OCI-LY7 (cell line): ENCODE data around the gene MDK. TPM values are rescaled to one million over a fixed set of nuclear protein-coding genes. Genes with fewer than 3 reads are reported as not detected.
A peak's percentile ranks its signal among the peaks of the same experiment; 100 is the strongest.

Experiments
- BruUV-seq: library from RNA; stranded (reverse); fragments of 400-500 nt; replicated peaks from 2 replicates; lab custom pipeline; 2021; lab: Mats Ljungman, UMichigan
- CTCF ChIA-PET: fragments of 300-600 bp; sonication (Branson Sonifier 250); formaldehyde crosslinking; loops from one replicate; lab custom pipeline; 2022; ENCODE audit warnings: antibody characterized with exemption; ENCODE audit not compliant: unreplicated experiment; lab: Charles Lee
- POLR2A ChIA-PET: fragments of 300-600 bp; sonication (Branson Sonifier 250); formaldehyde crosslinking; loops from one replicate; lab custom pipeline; 2022; ENCODE audit warnings: antibody characterized with exemption; lab: Charles Lee
- DNase-seq: peaks from one replicate; pipeline ENCODE4 v3.0.0-alpha.2; 2015; ENCODE audit warnings: low spot score
- H2AFZ ChIP-seq: fragments of 200-600 bp; sonication (generic), shearing (Covaris generic); 2 replicates; pipeline ENCODE4 v1.6.1; 2014; ENCODE audit warnings: mild to moderate bottlenecking, antibody characterized with exemption, low read length, moderate library complexity
- H3K27ac ChIP-seq: fragments of 200-600 bp; sonication (generic); 2 replicates; pipeline ENCODE4 v1.5.1; 2014; ENCODE audit warnings: mixed run types, low read depth, mild to moderate bottlenecking, moderate library complexity, low read length, inconsistent platforms; ENCODE audit not compliant: poor library complexity, severe bottlenecking
- H3K36me3 ChIP-seq: fragments of 200-600 bp; sonication (generic); 2 replicates; pipeline ENCODE4 v1.6.1; 2014; ENCODE audit warnings: mild to moderate bottlenecking, antibody characterized with exemption, low read length, moderate library complexity, mixed read lengths; ENCODE audit not compliant: insufficient read depth
- H3K4me1 ChIP-seq: fragments of 200-600 bp; sonication (generic); 2 replicates; pipeline ENCODE4 v1.5.1; 2014; ENCODE audit warnings: mild to moderate bottlenecking, low read length; ENCODE audit not compliant: insufficient read depth, poor library complexity, severe bottlenecking
- H3K4me2 ChIP-seq: fragments of 200-600 bp; sonication (generic); 2 replicates; pipeline ENCODE4 v1.6.1; 2014; ENCODE audit warnings: mild to moderate bottlenecking, low read length
- H3K4me3 ChIP-seq: fragments of 200-600 bp; sonication (generic); 2 replicates; pipeline ENCODE4 v1.5.1; 2014; ENCODE audit warnings: mild to moderate bottlenecking, low read depth, low read length; ENCODE audit not compliant: poor library complexity, severe bottlenecking
- H3K79me2 ChIP-seq: fragments of 200-600 bp; sonication (generic); 2 replicates; pipeline ENCODE4 v1.6.1; 2016; ENCODE audit warnings: low read depth, mild to moderate bottlenecking, low read length, moderate library complexity, mixed read lengths; ENCODE audit not compliant: insufficient read depth
- H3K9me2 ChIP-seq: fragments of 200-600 bp; sonication (generic); 2 replicates; pipeline ENCODE4 v1.6.1; 2016; ENCODE audit warnings: mild to moderate bottlenecking, low read length, mixed read lengths; ENCODE audit not compliant: insufficient read depth
- H3K9me3 ChIP-seq: fragments of 200-600 bp; sonication (generic); 2 replicates; pipeline ENCODE4 v1.6.1; 2014; ENCODE audit warnings: mild to moderate bottlenecking, mixed run types, low read length, mixed read lengths
- H4K20me1 ChIP-seq: fragments of 200-600 bp; sonication (generic); 2 replicates; pipeline ENCODE4 v1.6.1; 2014; ENCODE audit warnings: mild to moderate bottlenecking, antibody characterized with exemption, low read length, moderate library complexity, mixed read lengths; ENCODE audit not compliant: insufficient read depth
- CTCF ChIP-seq: fragments of 200-600 bp; sonication (generic); conservative IDR thresholded peaks from 2 replicates; pipeline ENCODE4 v1.5.1; 2014; ENCODE audit warnings: mild to moderate bottlenecking, antibody characterized with exemption, low read length, moderate library complexity, mixed read lengths
- EZH2phosphoT487 ChIP-seq: fragments of 200-600 bp; sonication (generic); IDR thresholded peaks from 2 replicates; pipeline ENCODE4 v1.6.1; 2018; ENCODE audit warnings: low read depth, borderline replicate concordance, mild to moderate bottlenecking, mixed run types, antibody characterized with exemption, low read length, moderate library complexity, mixed read lengths
- intact Hi-C: fragments of 100-400 bp; cut with micrococcal nuclease; formaldehyde crosslinking; loops from one replicate; pipeline ENCODE4 v1.10.0; 2022; ENCODE audit not compliant: unreplicated experiment
- total RNA-seq, 2 experiments: library from RNA; depleted of rRNA in 1 of 2; stranded (reverse); fragments of >200 nt in 1 of 2; shearing (Covaris generic) in 1 of 2; gene quantifications; 2 replicates each; pipeline ENCODE4 v1.2.3, GENCODE V29; 2014 to 2022

The MDK gene
- total RNA-seq, 2 experiments from 2014 or later, result 5.1 to 6.2 TPM

GRCh38 chr11:46332568-46333393 lies 48.7 kb upstream of the MDK start:
- no peaks in the 10 kb centered on the region for H4K20me1 ChIP-seq
- intact Hi-C loops, result no loop called here
- H3K4me2 ChIP-seq, result peak overlapping the region; percentile 35; the same call in 1 of the 2 replicates
- H2AFZ ChIP-seq, result no peak overlapping the region
- no peaks in the 10 kb centered on the region for H3K79me2 ChIP-seq
- TF ChIP-seq EZH2phosphoT487 (peak; percentile 50; the same call in 1 of the 2 replicates), CTCF (no peak)
- H3K36me3 ChIP-seq, result no peaks in the 10 kb centered on the region
- H3K4me1 ChIP-seq, result peaks cover 3% of the 10 kb centered on the region
- H3K9me2 ChIP-seq, result no peaks in the 10 kb centered on the region
- CTCF ChIA-PET, result no interaction called here
- no peak for DNase-seq
- H3K4me3 ChIP-seq, result no peak overlapping the region
- no TSS peak for BruUV-seq
- POLR2A ChIA-PET, result interaction anchor here (0.6 kb wide), 1 partner anchor 11 kb away, joined by 3 read pairs; no protein-coding TSS in a partner anchor
- H3K27ac ChIP-seq, result no peak overlapping the region
- H3K9me3 ChIP-seq, result no peaks in the 10 kb centered on the region

DNA sequence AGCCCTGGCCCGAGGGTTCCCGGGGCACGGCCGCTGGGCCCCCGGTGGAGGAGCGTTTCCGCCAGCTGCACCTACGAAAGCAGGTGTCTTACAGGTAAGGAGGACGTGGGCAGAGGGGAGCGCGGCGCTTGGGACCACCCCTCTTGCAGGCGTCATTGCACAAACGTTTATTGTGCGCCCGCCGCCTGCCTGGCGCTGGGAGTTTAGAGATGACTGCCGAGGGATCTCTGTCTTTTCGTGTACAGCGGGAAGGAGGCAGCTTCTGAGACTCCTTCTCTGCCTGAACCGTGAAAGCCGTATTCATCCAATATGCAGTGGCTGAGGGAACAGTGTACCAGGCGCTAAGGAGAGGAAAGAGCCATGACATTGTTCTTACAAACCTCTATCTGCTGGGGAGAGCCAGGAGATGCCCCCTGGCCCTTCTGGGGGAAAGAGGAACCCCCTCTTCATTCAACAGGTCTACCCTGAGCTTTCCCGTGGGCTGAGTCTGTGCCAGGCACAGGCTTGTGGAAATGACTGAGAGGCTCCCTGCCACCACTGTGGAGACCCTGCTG lies 48.0 kb upstream of the MDK start:
- Histone ChIP-seq H3K4me1 (peaks cover 3% of the 10 kb centered on the region), H3K9me2 (no peaks in the 10 kb centered on the region), H3K4me3 (no peak overlapping the region), H3K27ac (no peak overlapping the region), H4K20me1 (no peaks in the 10 kb centered on the region), H3K4me2 (peak overlapping the region; percentile 35; the same call in 1 of the 2 replicates), H3K79me2 (no peaks in the 10 kb centered on the region), H3K9me3 (no peaks in the 10 kb centered on the region), H2AFZ (no peak overlapping the region), H3K36me3 (no peaks in the 10 kb centered on the region)
- ChIA-PET POLR2A (no interaction called here), CTCF (no interaction called here)
- no peak for DNase-seq
- TF ChIP-seq EZH2phosphoT487 (peak; percentile 70; the same call in 1 of the 2 replicates), CTCF (no peak)
- intact Hi-C loops, result no loop called here
- BruUV-seq, result no TSS peak

DNA sequence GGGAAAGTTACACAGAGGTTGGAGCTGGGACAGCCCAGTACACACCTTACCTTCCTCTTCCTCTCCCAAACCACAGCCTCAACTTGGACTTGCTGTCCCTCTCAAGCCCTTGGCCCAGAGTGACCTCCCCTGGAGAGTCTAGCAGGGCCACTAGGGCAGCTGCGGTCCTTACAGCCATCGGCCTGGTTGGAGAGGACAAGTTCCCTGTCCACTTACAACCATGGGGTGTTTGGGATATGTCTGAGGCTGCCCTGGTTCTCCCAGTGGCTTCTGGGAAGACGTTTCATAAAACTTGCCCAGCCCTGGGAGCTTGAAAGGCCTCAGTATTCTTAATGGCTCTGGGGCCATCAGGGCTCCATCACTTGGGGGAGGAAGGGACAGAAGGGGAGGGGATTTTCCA lies 47.3 kb upstream of the MDK start:
- Histone ChIP-seq H3K36me3 (no peaks in the 10 kb centered on the region), H2AFZ (no peak overlapping the region), H3K4me2 (no peak overlapping the region), H3K9me3 (no peaks in the 10 kb centered on the region), H3K4me3 (no peak overlapping the region), H3K4me1 (peaks cover 3% of the 10 kb centered on the region), H3K27ac (no peak overlapping the region), H3K9me2 (no peaks in the 10 kb centered on the region), H3K79me2 (no peaks in the 10 kb centered on the region), H4K20me1 (no peaks in the 10 kb centered on the region)
- POLR2A ChIA-PET, result no interaction called here
- CTCF ChIA-PET, result no interaction called here
- BruUV-seq, result no TSS peak
- TF ChIP-seq CTCF (no peak), EZH2phosphoT487 (no peak)
- no peak for DNase-seq
- intact Hi-C loops, result no loop called here
